Stomach (tissue), 9 donors: Measurements from ENCODE around the gene COPS7B. TPM values are rescaled to one million over a fixed set of nuclear protein-coding genes. Genes with fewer than 3 reads are reported as not detected.
"Not testable (repeated sequence)": the region's sequence is repeated elsewhere in the genome, so short reads cannot be mapped to it uniquely, and the experiment has no call there.

Experiments
- DNase-seq, 2 donors: peaks; one replicate each; pipeline versions ENCODE4 v3.0.0 to v3.0.0-alpha.2; 2013 to 2019
- H3K27ac ChIP-seq, 5 donors: fragments of 200-600 bp in 4 of 5; sonication (generic) in 4 of 5; one replicate each; pipeline ENCODE4 v1.5.1; 2013 to 2019; ENCODE audit warnings: mild to moderate bottlenecking in 1 of 5, moderate library complexity in 1 of 5
- H3K27me3 ChIP-seq, 3 donors: fragments of 200-600 bp; sonication (generic); one replicate each; pipeline ENCODE4 v1.5.1; 2017 to 2019; ENCODE audit warnings: mixed run types in 1 of 3
- H3K36me3 ChIP-seq, 4 donors: fragments of 200-600 bp; sonication (generic); 1 replicate in 3 of 4; 2 replicates in 1 of 4; pipeline ENCODE4 v1.5.1; 2016 to 2019
- H3K4me1 ChIP-seq, 4 donors: fragments of 200-600 bp; sonication (generic); one replicate each; pipeline ENCODE4 v1.5.1; 2016 to 2019
- H3K4me3 ChIP-seq, 4 donors: fragments of 200-600 bp; sonication (generic) in 3 of 4; one replicate each; pipeline ENCODE4 v1.5.1; 2016 to 2019; ENCODE audit warnings: mild to moderate bottlenecking in 1 of 4
- H3K9me3 ChIP-seq, 4 donors: fragments of 200-600 bp; sonication (generic); one replicate each; pipeline ENCODE4 v1.5.1; 2016 to 2019
- CTCF ChIP-seq, 7 experiments: fragments of 450-650 bp in 4 of 7; fragments of 200-600 bp in 3 of 7; sonication (generic) in 3 of 7; IDR thresholded peaks; one replicate each; pipeline ENCODE4 v1.5.1; 2016 to 2019; ENCODE audit warnings: antibody characterized with exemption in 7 of 7, control low read depth in 2 of 7, mild to moderate bottlenecking in 1 of 7
- EP300 ChIP-seq: sonication (generic); formaldehyde crosslinking; IDR thresholded peaks from one replicate; pipeline ENCODE4 v1.6.1; 2017; ENCODE audit warnings: antibody characterized with exemption
- POLR2A ChIP-seq, 4 donors: fragments of 450-650 bp; IDR thresholded peaks; one replicate each; pipeline ENCODE4 v1.6.1; 2016; ENCODE audit warnings: antibody characterized with exemption in 4 of 4, control low read depth in 2 of 4, mild to moderate bottlenecking in 1 of 4, moderate library complexity in 1 of 4
- POLR2AphosphoS5 ChIP-seq, 3 donors: sonication (generic); formaldehyde crosslinking; IDR thresholded peaks; one replicate each; pipeline ENCODE4 v1.6.1; 2016; ENCODE audit warnings: antibody characterized with exemption in 3 of 3
- whole genome bisulfite sequencing, 5 donors: extraction: QIAGEN DNeasy Blood & Tissue Kit in 3 of 5; methylation state at CpG; one replicate each; pipeline versions ENCODE4 v1.1.5 to v1.1.7; 2013 to 2018; 5-methylcytosine and 5-hydroxymethylcytosine counted together
- intact Hi-C: fragments of 100-400 bp; cut with DNase I; formaldehyde crosslinking; loops from one replicate; pipeline ENCODE4 v1.15.1; 2023; ENCODE audit warnings: low total_unique reads
- polyA plus RNA-seq, 3 donors: library from polyadenylated mRNA; stranded (reverse); fragments of 200-250 nt; gene quantifications; one replicate each; pipeline ENCODE4 v1.2.3, GENCODE V29; 2013
- total RNA-seq, 5 donors: library from RNA; depleted of rRNA; stranded (reverse); fragments of >200 nt; gene quantifications; one replicate each; pipeline versions ENCODE4 v1.1.0 to v1.2.3, GENCODE V29; 2014 to 2016
- donor health status: healthy with polysubstance abuse.
- donor health status: Bipolar disorder and iron deficiency.
- donor health status: healthy.

COPS7B gene
- total and polyA plus RNA-seq, 8 donors: 2.3 to 89.3 (median 22.9) TPM

GRCh38 chr2:231745303-231746038, 40.8 kb upstream of the COPS7B start:
- no peak overlapping the region for H3K4me3 ChIP-seq
- H3K4me1 ChIP-seq: no peaks in the 10 kb centered on the region
- intact Hi-C loops: no loop called here
- no peaks in the 10 kb centered on the region for H3K27me3 ChIP-seq
- no peak overlapping the region for H3K27ac ChIP-seq
- no peak for DNase-seq
- H3K9me3 ChIP-seq: no peaks in the 10 kb centered on the region
- no peak for TF ChIP-seq POLR2A (IDR thresholded peaks at IDR 0.05)
- TF ChIP-seq POLR2AphosphoS5 (IDR thresholded peaks at IDR 0.05): no peak
- no peak for TF ChIP-seq CTCF (IDR thresholded peaks at IDR 0.05)
- 74 to 84% (median 77%) methylated on average over 6 of the region's 6 CpGs for WGBS, 5 donors
- H3K36me3 ChIP-seq: no peaks in the 10 kb centered on the region

GRCh38 chr2:231748153-231748896, 37.9 kb upstream of the COPS7B start:
- intact Hi-C loops, H3K9me3 ChIP-seq: not testable (repeated sequence)
- 80 to 85% (median 82%) methylated on average over 6 of the region's 6 CpGs for WGBS, 5 donors

GRCh38 chr2:231749016-231749415, 37.2 kb upstream of the COPS7B start:
- H3K27me3 ChIP-seq, H3K27ac ChIP-seq, intact Hi-C loops, H3K9me3 ChIP-seq, H3K4me1 ChIP-seq, DNase-seq, H3K4me3 ChIP-seq, H3K36me3 ChIP-seq: not testable (repeated sequence)
- 90 to 98% (median 93%) methylated on average over 6 to 10 of the region's 10 CpGs for WGBS, 5 donors

More at GRCh38 chr2:231748153-231748896, 37.9 kb upstream of the COPS7B start:
- H3K36me3 ChIP-seq, H3K27ac ChIP-seq, H3K4me3 ChIP-seq, H3K4me1 ChIP-seq, H3K27me3 ChIP-seq, DNase-seq: not testable (repeated sequence)

- Histone ChIP-seq H3K36me3 (no peaks in the 10 kb centered on the region), H3K27me3 (no peaks in the 10 kb centered on the region), H3K27ac (no peak overlapping the region), H3K4me1 (no peaks in the 10 kb centered on the region), H3K9me3 (no peaks in the 10 kb centered on the region), H3K4me3 (no peak overlapping the region)
- intact Hi-C loops: no loop called here
- no peak for DNase-seq
- WGBS, 5 donors: 92 to 96% (median 94%) methylated on average over 4 of the region's 4 CpGs
- TF ChIP-seq CTCF (IDR thresholded peaks at IDR 0.05): no peak
- TF ChIP-seq POLR2A (IDR thresholded peaks at IDR 0.05): no peak
- TF ChIP-seq EP300: no peak
- no peak for TF ChIP-seq POLR2AphosphoS5 (IDR thresholded peaks at IDR 0.05)
Observed at GRCh38 chr2:231751042-231751815, 35.0 kb upstream of the COPS7B start.

- TF ChIP-seq POLR2AphosphoS5 (IDR thresholded peaks at IDR 0.05) (no peak), CTCF (IDR thresholded peaks at IDR 0.05) (no peak), EP300 (no peak), POLR2A (IDR thresholded peaks at IDR 0.05) (no peak)
- no peak overlapping the region for H3K27ac ChIP-seq
- no peaks in the 10 kb centered on the region for H3K4me1 ChIP-seq
- WGBS, 5 donors: 58 to 72% (median 66%) methylated on average over 2 of the region's 2 CpGs
- no peaks in the 10 kb centered on the region for H3K27me3 ChIP-seq
- no peaks in the 10 kb centered on the region for H3K36me3 ChIP-seq
- H3K4me3 ChIP-seq: no peak overlapping the region
- intact Hi-C loops: no loop called here
- H3K9me3 ChIP-seq: no peaks in the 10 kb centered on the region
- DNase-seq: no peak
Observed at GRCh38 chr2:231752061-231752460, 34.2 kb upstream of the COPS7B start.
